ENCODE results near the gene SYPL2. TPM values are rescaled to one million over a fixed set of nuclear protein-coding genes. Genes with fewer than 3 reads are reported as not detected.
"Not testable (repeated sequence)": the region's sequence is repeated elsewhere in the genome, so short reads cannot be mapped to it uniquely, and the experiment has no call there.

SYPL2 gene
- total and polyA plus RNA-seq, 2 donors (not counting 1 experiment from before 2014, with no cell fraction given), result 1.7 to 1.8 TPM

DNA sequence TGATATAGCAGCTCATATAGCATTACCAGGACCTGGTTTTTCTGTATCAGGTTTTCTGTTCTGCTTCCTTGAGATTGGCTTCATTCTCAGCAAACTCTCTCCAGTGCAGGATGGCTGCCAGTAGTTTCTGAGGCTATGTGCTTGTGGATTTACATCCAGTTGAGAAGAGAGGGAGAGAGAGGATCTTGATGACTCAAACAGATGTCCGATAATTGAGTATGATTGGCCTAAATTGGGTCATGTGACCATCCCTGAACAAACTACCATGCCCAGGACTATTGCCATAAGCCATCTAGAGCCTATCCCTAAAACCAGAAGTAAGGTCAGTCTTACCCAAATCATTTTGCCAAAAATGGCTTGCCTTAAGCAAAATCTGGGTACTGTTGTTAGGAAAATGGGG lies 22.0 kb upstream of the SYPL2 start:
- no peak overlapping the region for H3K9ac ChIP-seq (ENCODE audit: insufficient read depth, low read length)
- H3K27me3 ChIP-seq (ENCODE audit: control insufficient read depth, insufficient read depth, low read length), result peaks cover 7% of the 10 kb centered on the region
- no peak overlapping the region for H3K27ac ChIP-seq (ENCODE audit: insufficient read depth, low read length)
- no peaks in the 10 kb centered on the region for H3K9me3 ChIP-seq (ENCODE audit: control insufficient read depth, insufficient read depth, low read depth, low read length)
- H3K4me2 ChIP-seq (ENCODE audit: extremely low read depth, insufficient read depth, low read length), result no peak overlapping the region
- no peak overlapping the region for H2AFZ ChIP-seq (ENCODE audit: low read length)
- peak in 1 of 2 donors; percentile 8 for DNase-seq (ENCODE audit: low read depth in 2 of 2)
- H3K4me1 ChIP-seq (ENCODE audit: control insufficient read depth, extremely low read depth, insufficient read depth, low read length), result peaks cover 6% of the 10 kb centered on the region
- H3K4me3 ChIP-seq (replicated peaks in 1 of 4; ENCODE audit: control extremely low read depth in 1 of 4, insufficient read depth in 1 of 4, low read depth in 3 of 4, low read length in 4 of 4), result no peak overlapping the region
- H4K20me1 ChIP-seq (ENCODE audit: control insufficient read depth, extremely low read depth, insufficient read depth, low read length), result no peaks in the 10 kb centered on the region
- H3K36me3 ChIP-seq (ENCODE audit: control insufficient read depth, insufficient read depth, low read length), result no peaks in the 10 kb centered on the region
- no peaks in the 10 kb centered on the region for H3K79me2 ChIP-seq (ENCODE audit: control insufficient read depth, insufficient read depth, low read length)
- TF ChIP-seq EZH2 (IDR thresholded peaks at IDR 0.05; ENCODE audit: low read length, missing control alignments), result no peak
- TF ChIP-seq, protein P1, sequence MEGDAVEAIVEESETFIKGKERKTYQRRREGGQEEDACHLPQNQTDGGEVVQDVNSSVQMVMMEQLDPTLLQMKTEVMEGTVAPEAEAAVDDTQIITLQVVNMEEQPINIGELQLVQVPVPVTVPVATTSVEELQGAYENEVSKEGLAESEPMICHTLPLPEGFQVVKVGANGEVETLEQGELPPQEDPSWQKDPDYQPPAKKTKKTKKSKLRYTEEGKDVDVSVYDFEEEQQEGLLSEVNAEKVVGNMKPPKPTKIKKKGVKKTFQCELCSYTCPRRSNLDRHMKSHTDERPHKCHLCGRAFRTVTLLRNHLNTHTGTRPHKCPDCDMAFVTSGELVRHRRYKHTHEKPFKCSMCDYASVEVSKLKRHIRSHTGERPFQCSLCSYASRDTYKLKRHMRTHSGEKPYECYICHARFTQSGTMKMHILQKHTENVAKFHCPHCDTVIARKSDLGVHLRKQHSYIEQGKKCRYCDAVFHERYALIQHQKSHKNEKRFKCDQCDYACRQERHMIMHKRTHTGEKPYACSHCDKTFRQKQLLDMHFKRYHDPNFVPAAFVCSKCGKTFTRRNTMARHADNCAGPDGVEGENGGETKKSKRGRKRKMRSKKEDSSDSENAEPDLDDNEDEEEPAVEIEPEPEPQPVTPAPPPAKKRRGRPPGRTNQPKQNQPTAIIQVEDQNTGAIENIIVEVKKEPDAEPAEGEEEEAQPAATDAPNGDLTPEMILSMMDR (conservative IDR thresholded peaks at IDR 0.05 in 1 of 2, IDR thresholded peaks at IDR 0.05 in 1 of 2; ENCODE audit: low read depth in 1 of 2, low read length in 2 of 2), result no peak

DNA sequence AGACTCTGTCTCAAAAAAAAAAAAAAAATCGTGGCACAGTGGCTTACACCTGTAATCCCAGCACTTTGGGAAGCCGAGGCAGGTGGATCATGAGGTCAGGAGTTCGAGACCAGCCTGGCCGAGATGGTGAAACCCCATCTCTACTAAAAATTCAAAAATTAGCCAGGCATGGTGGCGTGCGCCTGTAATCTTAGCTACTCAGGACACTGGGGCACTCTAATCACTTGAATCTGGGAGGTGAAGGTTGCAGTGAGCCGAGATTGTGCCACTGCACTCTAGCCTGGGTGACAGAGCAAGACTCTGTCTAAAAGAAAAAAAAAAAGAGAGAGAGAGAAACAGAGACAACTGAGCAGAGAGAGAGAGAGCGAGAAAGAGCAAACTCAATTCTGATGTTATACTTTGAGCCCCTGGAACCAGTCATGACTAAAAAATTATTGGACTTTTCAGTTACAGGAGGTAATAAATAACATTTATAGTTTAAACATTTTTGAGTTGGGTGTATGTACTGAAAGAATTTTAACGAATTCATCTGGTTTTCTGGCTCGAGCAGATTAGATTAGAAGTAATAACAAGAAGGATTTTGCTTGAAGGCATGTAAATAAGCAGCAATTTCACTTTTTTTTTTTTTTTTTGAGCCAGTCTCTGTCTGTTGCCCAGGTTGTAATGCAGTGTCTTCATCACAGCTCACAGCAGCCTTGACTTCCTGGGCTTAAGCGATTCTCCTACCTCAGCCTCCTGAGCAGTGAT lies 20.2 kb upstream of the SYPL2 start:
- not testable (repeated sequence) for H4K20me1 ChIP-seq (ENCODE audit: control insufficient read depth, extremely low read depth, insufficient read depth, low read length); H2AFZ ChIP-seq (ENCODE audit: low read length); H3K27me3 ChIP-seq (ENCODE audit: control insufficient read depth, insufficient read depth, low read length); H3K9ac ChIP-seq (ENCODE audit: insufficient read depth, low read length); H3K4me2 ChIP-seq (ENCODE audit: extremely low read depth, insufficient read depth, low read length); H3K4me1 ChIP-seq (ENCODE audit: control insufficient read depth, extremely low read depth, insufficient read depth, low read length); H3K27ac ChIP-seq (ENCODE audit: insufficient read depth, low read length); DNase-seq (ENCODE audit: low read depth in 2 of 2); H3K9me3 ChIP-seq (ENCODE audit: control insufficient read depth, insufficient read depth, low read depth, low read length); H3K79me2 ChIP-seq (ENCODE audit: control insufficient read depth, insufficient read depth, low read length); H3K36me3 ChIP-seq (ENCODE audit: control insufficient read depth, insufficient read depth, low read length); H3K4me3 ChIP-seq (replicated peaks in 1 of 4; ENCODE audit: control extremely low read depth in 1 of 4, insufficient read depth in 1 of 4, low read depth in 3 of 4, low read length in 4 of 4)

DNA sequence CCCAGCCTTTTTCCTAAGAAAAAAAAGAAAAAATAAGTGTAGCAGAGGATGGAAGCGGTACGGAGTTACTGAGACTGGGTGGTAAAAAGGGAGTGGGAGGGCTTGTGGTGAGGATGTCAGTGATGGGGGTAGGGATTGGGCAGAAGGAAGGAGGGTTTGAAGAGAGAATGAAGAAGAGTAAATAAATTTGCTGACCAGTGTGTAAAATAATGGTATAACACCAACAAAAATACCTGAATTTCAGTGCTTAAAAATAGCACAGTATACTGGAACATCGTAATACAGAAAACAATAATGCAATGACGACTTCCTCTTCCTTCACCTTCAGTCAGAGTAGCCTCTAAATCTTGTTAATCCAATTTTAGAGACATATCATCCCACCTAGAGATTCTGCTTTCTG lies 18.8 kb upstream of the SYPL2 start:
- Histone ChIP-seq H3K9me3 (ENCODE audit: control insufficient read depth, insufficient read depth, low read depth, low read length) (no peaks in the 10 kb centered on the region), H3K27me3 (ENCODE audit: control insufficient read depth, insufficient read depth, low read length) (peaks cover 7% of the 10 kb centered on the region), H3K9ac (ENCODE audit: insufficient read depth, low read length) (no peak overlapping the region), H3K36me3 (ENCODE audit: control insufficient read depth, insufficient read depth, low read length) (no peaks in the 10 kb centered on the region), H3K79me2 (ENCODE audit: control insufficient read depth, insufficient read depth, low read length) (no peaks in the 10 kb centered on the region), H3K27ac (ENCODE audit: insufficient read depth, low read length) (no peak overlapping the region), H3K4me1 (ENCODE audit: control insufficient read depth, extremely low read depth, insufficient read depth, low read length) (no peaks in the 10 kb centered on the region), H3K4me2 (ENCODE audit: extremely low read depth, insufficient read depth, low read length) (no peak overlapping the region), H4K20me1 (ENCODE audit: control insufficient read depth, extremely low read depth, insufficient read depth, low read length) (no peaks in the 10 kb centered on the region), H2AFZ (ENCODE audit: low read length) (no peak overlapping the region), H3K4me3 (replicated peaks in 1 of 4; ENCODE audit: control extremely low read depth in 1 of 4, insufficient read depth in 1 of 4, low read depth in 3 of 4, low read length in 4 of 4) (no peak overlapping the region)
- TF ChIP-seq, protein P1 (conservative IDR thresholded peaks at IDR 0.05 in 1 of 2, IDR thresholded peaks at IDR 0.05 in 1 of 2; ENCODE audit: low read depth in 1 of 2, low read length in 2 of 2), result no peak
- TF ChIP-seq EZH2 (IDR thresholded peaks at IDR 0.05; ENCODE audit: low read length, missing control alignments), result no peak
- DNase-seq (ENCODE audit: low read depth in 2 of 2), result no peak
